H9 (cell line): ENCODE measurements around the gene SORCS2. TPM values are rescaled to one million over a fixed set of nuclear protein-coding genes. Genes with fewer than 3 reads are reported as not detected.

Experiments
- DNase-seq: peaks from one replicate; pipeline ENCODE4 v3.0.0-alpha.2; 2017
- H2AFZ ChIP-seq: one replicate; pipeline ENCODE4 v1.6.1; 2013; ENCODE audit warnings: mild to moderate bottlenecking, low read length, control low read depth, moderate library complexity
- H2AK5ac ChIP-seq: 2 replicates; pipeline ENCODE4 v1.6.1; 2013; ENCODE audit warnings: low read length, control low read depth, mixed read lengths; ENCODE audit not compliant: insufficient read length
- H2BK120ac ChIP-seq: one replicate; pipeline ENCODE4 v1.6.1; 2013; ENCODE audit warnings: low read depth, mild to moderate bottlenecking, low read length, control low read depth, inconsistent platforms; ENCODE audit not compliant: poor library complexity, severe bottlenecking
- H2BK12ac ChIP-seq: 2 replicates; pipeline ENCODE4 v1.6.1; 2013; ENCODE audit warnings: low read length, control low read depth, mixed read lengths, low read depth; ENCODE audit not compliant: insufficient read length
- H2BK15ac ChIP-seq: 2 replicates; pipeline ENCODE4 v1.6.1; 2013; ENCODE audit warnings: low read depth, low read length, control low read depth
- H2BK20ac ChIP-seq: one replicate; pipeline ENCODE4 v1.6.1; 2013; ENCODE audit warnings: low read depth, mild to moderate bottlenecking, low read length, control low read depth, inconsistent platforms; ENCODE audit not compliant: poor library complexity, severe bottlenecking
- H2BK5ac ChIP-seq: 2 replicates; pipeline ENCODE4 v1.6.1; 2013; ENCODE audit warnings: low read length, control low read depth, mixed read lengths; ENCODE audit not compliant: insufficient read length
- H3K14ac ChIP-seq: 2 replicates; pipeline ENCODE4 v1.6.1; 2013; ENCODE audit warnings: low read length, control low read depth; ENCODE audit not compliant: insufficient read depth
- H3K18ac ChIP-seq: 2 replicates; pipeline ENCODE4 v1.6.1; 2013; ENCODE audit warnings: low read depth, mild to moderate bottlenecking, mixed read lengths, low read length, control low read depth; ENCODE audit not compliant: insufficient read length
- H3K23ac ChIP-seq: 2 replicates; pipeline ENCODE4 v1.6.1; 2013; ENCODE audit warnings: low read length, control low read depth, mixed read lengths, low read depth; ENCODE audit not compliant: insufficient read length
- H3K23me2 ChIP-seq: 2 replicates; pipeline ENCODE4 v1.6.1; 2013; ENCODE audit warnings: low read depth, mild to moderate bottlenecking, mixed read lengths, low read length, control low read depth; ENCODE audit not compliant: insufficient read length, poor library complexity, severe bottlenecking
- H3K27ac ChIP-seq: 2 replicates; pipeline ENCODE4 v1.5.1; 2013; ENCODE audit warnings: low read length, control low read depth, mixed read lengths, low read depth; ENCODE audit not compliant: insufficient read length
- H3K27me3 ChIP-seq: 2 replicates; pipeline ENCODE4 v1.6.1; 2013; ENCODE audit warnings: low read length, control low read depth, inconsistent platforms; ENCODE audit not compliant: insufficient read depth
- H3K4ac ChIP-seq: 2 replicates; pipeline ENCODE4 v1.6.1; 2013; ENCODE audit warnings: low read depth, mild to moderate bottlenecking, control low read depth, inconsistent platforms, low read length, moderate library complexity
- H3K4me1 ChIP-seq: 2 replicates; pipeline ENCODE4 v1.6.1; 2013; ENCODE audit warnings: low read length, control low read depth, inconsistent platforms; ENCODE audit not compliant: insufficient read depth
- H3K4me2 ChIP-seq: 2 replicates; pipeline ENCODE4 v1.6.1; 2013; ENCODE audit warnings: low read length, control low read depth, mixed read lengths; ENCODE audit not compliant: insufficient read length, insufficient read depth
- H3K56ac ChIP-seq: 2 replicates; pipeline ENCODE4 v1.6.1; 2013; ENCODE audit warnings: low read depth, mild to moderate bottlenecking, mixed read lengths, low read length, control low read depth; ENCODE audit not compliant: insufficient read length
- H3K79me1 ChIP-seq: 2 replicates; pipeline ENCODE4 v1.6.1; 2013; ENCODE audit warnings: low read depth, mild to moderate bottlenecking, moderate library complexity, low read length, control low read depth, inconsistent platforms; ENCODE audit not compliant: insufficient read depth, poor library complexity, severe bottlenecking
- H3K79me2 ChIP-seq: 2 replicates; pipeline ENCODE4 v1.6.1; 2013; ENCODE audit warnings: low read length, control low read depth, inconsistent platforms; ENCODE audit not compliant: insufficient read depth
- H3K9ac ChIP-seq: 2 replicates; pipeline ENCODE4 v1.6.1; 2013; ENCODE audit warnings: low read length, control low read depth, mixed read lengths; ENCODE audit not compliant: insufficient read length; ENCODE audit errors: extremely low read depth
- H3K9me3 ChIP-seq: one replicate; pipeline ENCODE4 v1.6.1; 2013; ENCODE audit warnings: low read depth, low read length, inconsistent platforms; ENCODE audit not compliant: control insufficient read depth
- H3T11ph ChIP-seq: one replicate; pipeline ENCODE4 v1.6.1; 2013; ENCODE audit warnings: mild to moderate bottlenecking, low read length, control low read depth, inconsistent platforms
- H4K20me1 ChIP-seq: one replicate; pipeline ENCODE4 v1.6.1; 2013; ENCODE audit not compliant: control insufficient read depth, insufficient read length, insufficient read depth
- H4K5ac ChIP-seq: 2 replicates; pipeline ENCODE4 v1.6.1; 2013; ENCODE audit warnings: low read depth, mild to moderate bottlenecking, mixed read lengths, low read length, control low read depth; ENCODE audit not compliant: insufficient read length
- H4K8ac ChIP-seq: replicated peaks from 2 replicates; pipeline ENCODE4 v1.6.1; 2013; ENCODE audit warnings: low read length, control low read depth, mixed read lengths, low read depth; ENCODE audit not compliant: insufficient read length
- H4K91ac ChIP-seq: 2 replicates; pipeline ENCODE4 v1.6.1; 2013; ENCODE audit warnings: low read depth, mild to moderate bottlenecking, moderate library complexity, mixed read lengths, low read length, control low read depth; ENCODE audit not compliant: insufficient read length
- H3K27ac Mint-ChIP-seq, 3 experiments: 2 replicates in 2 of 3; 3 replicates in 1 of 3; pipeline ENCODE4 v1.8.0; 2020 to 2021; ENCODE audit warnings: mixed read lengths in 3 of 3, mild to moderate bottlenecking in 1 of 3, moderate library complexity in 1 of 3
- H3K27me3 Mint-ChIP-seq: 2 replicates; pipeline ENCODE4 v1.8.0; 2021; ENCODE audit warnings: low read depth, mild to moderate bottlenecking, moderate library complexity, mixed read lengths
- H3K36me3 Mint-ChIP-seq, 3 experiments: 2 replicates in 2 of 3; 3 replicates in 1 of 3; pipeline ENCODE4 v1.8.0; 2020 to 2021; ENCODE audit warnings: low read depth in 3 of 3, mixed read lengths in 3 of 3; ENCODE audit not compliant: insufficient read depth in 1 of 3
- H3K4me1 Mint-ChIP-seq, 2 experiments: 2 replicates each; pipeline ENCODE4 v1.8.0; 2020; ENCODE audit warnings: mixed read lengths in 2 of 2
- H3K4me3 Mint-ChIP-seq, 2 experiments: 2 replicates in 1 of 2; 3 replicates in 1 of 2; pipeline ENCODE4 v1.8.0; 2020 to 2021; ENCODE audit warnings: mild to moderate bottlenecking in 2 of 2, mixed read lengths in 2 of 2, moderate library complexity in 1 of 2
- H3K9me3 Mint-ChIP-seq, 2 experiments: 2 replicates in 1 of 2; 3 replicates in 1 of 2; pipeline ENCODE4 v1.8.0; 2020; ENCODE audit warnings: mild to moderate bottlenecking in 2 of 2, mixed read lengths in 2 of 2, moderate library complexity in 1 of 2
- CTCF ChIP-seq: fragments of 200-600 bp; sonication (generic); conservative IDR thresholded peaks from 3 replicates; pipeline ENCODE4 v1.8.0; 2021; ENCODE audit warnings: antibody characterized with exemption, mild to moderate bottlenecking
- WGBS: extraction: QIAGEN DNeasy Blood & Tissue Kit; methylation state at CpG from one replicate; pipeline ENCODE4 v1.1.7; 2013; ENCODE audit warnings: missing lambda C conversion rate, low lambda C conversion rate, mixed read lengths; ENCODE audit not compliant: insufficient read length; ENCODE audit errors: extremely low coverage; 5-methylcytosine and 5-hydroxymethylcytosine counted together
- total RNA-seq: library from RNA; stranded (reverse); gene quantifications from 2 replicates; pipeline ENCODE4 v1.2.1, GENCODE V29; 2021

The SORCS2 gene
- total RNA-seq, 1 experiment from 2014 or later = 0.57 TPM

- no peak overlapping the region for H4K8ac ChIP-seq
- H4K20me1 ChIP-seq = no peaks in the 10 kb centered on the region
- H3K79me1 ChIP-seq = no peaks in the 10 kb centered on the region
- no peak overlapping the region for H3K27ac ChIP-seq
- Mint-ChIP-seq H3K4me3 (peak overlapping the region in 1 of 2 experiments; percentile 46; a peak in 2 of 5 replicates), H3K4me1 (peaks cover 32 to 40% of the 10 kb centered on the region in 2 experiments), H3K27ac (no peak overlapping the region), H3K36me3 (peaks cover 0 to 8% (median 0%) of the 10 kb centered on the region in 3 experiments; a peak in 2 of 7 replicates), H3K27me3 (peaks cover 99% of the 10 kb centered on the region), H3K9me3 (peaks cover 11 to 19% of the 10 kb centered on the region in 2 experiments)
- no peak overlapping the region for H2BK120ac ChIP-seq
- WGBS = no CpG with 5 or more reads among the region's 9 CpGs
- no peaks in the 10 kb centered on the region for H3K79me2 ChIP-seq
- DNase-seq = no peak
- peaks cover 39% of the 10 kb centered on the region for H3K27me3 ChIP-seq
- no peak overlapping the region for H3K9ac ChIP-seq
- H2AFZ ChIP-seq = no peak overlapping the region
- no peak overlapping the region for H3K18ac ChIP-seq
- no peak overlapping the region for H3K56ac ChIP-seq
- H3T11ph ChIP-seq = no peak overlapping the region
- H3K23ac ChIP-seq = no peak overlapping the region
- H3K4ac ChIP-seq = no peak overlapping the region
- no peak overlapping the region for H4K91ac ChIP-seq
- no peak overlapping the region for H2BK20ac ChIP-seq
- no peak overlapping the region for H2BK12ac ChIP-seq
- no peak overlapping the region for H2AK5ac ChIP-seq
- no peak for TF ChIP-seq CTCF
- H4K5ac ChIP-seq = no peak overlapping the region
- no peak overlapping the region for H3K14ac ChIP-seq
- H3K4me1 ChIP-seq = no peaks in the 10 kb centered on the region
- H2BK15ac ChIP-seq = no peak overlapping the region
- H3K9me3 ChIP-seq = no peaks in the 10 kb centered on the region
- H2BK5ac ChIP-seq = no peak overlapping the region
- no peaks in the 10 kb centered on the region for H3K23me2 ChIP-seq
- no peak overlapping the region for H3K4me2 ChIP-seq
Observed at GRCh38 chr4:7414046-7414445, 221.7 kb downstream of the SORCS2 start.
